H1 (cell line): ENCODE measurements around the gene HBEGF.

Experiments used
- ZNF274 ChIP-seq: IDR thresholded peaks from 2 replicates; pipeline ENCODE4 v1.7.0; 2012; ENCODE audit warnings: low read length, borderline replicate concordance; ENCODE audit errors: extremely low read depth
- TF ChIP-seq, protein P1 (sequence below): IDR thresholded peaks from 2 replicates; pipeline ENCODE4 v1.6.1; 2011; ENCODE audit warnings: low read length, improper control_type of control experiment
- TF ChIP-seq, protein P2 (sequence below), 3 experiments: IDR thresholded peaks; 1 replicate in 2 of 3; 2 replicates in 1 of 3; pipeline versions ENCODE4 v1.5.1 to v1.6.1; 2011; ENCODE audit warnings: low read length in 3 of 3, mild to moderate bottlenecking in 3 of 3, inconsistent platforms in 2 of 3, low read depth in 1 of 3, moderate library complexity in 1 of 3; ENCODE audit not compliant: insufficient read depth in 1 of 3; ENCODE audit errors: control extremely low read depth in 1 of 3

- TF ChIP-seq, protein P1, sequence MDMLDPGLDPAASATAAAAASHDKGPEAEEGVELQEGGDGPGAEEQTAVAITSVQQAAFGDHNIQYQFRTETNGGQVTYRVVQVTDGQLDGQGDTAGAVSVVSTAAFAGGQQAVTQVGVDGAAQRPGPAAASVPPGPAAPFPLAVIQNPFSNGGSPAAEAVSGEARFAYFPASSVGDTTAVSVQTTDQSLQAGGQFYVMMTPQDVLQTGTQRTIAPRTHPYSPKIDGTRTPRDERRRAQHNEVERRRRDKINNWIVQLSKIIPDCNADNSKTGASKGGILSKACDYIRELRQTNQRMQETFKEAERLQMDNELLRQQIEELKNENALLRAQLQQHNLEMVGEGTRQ, result no peak
- TF ChIP-seq, protein P2, sequence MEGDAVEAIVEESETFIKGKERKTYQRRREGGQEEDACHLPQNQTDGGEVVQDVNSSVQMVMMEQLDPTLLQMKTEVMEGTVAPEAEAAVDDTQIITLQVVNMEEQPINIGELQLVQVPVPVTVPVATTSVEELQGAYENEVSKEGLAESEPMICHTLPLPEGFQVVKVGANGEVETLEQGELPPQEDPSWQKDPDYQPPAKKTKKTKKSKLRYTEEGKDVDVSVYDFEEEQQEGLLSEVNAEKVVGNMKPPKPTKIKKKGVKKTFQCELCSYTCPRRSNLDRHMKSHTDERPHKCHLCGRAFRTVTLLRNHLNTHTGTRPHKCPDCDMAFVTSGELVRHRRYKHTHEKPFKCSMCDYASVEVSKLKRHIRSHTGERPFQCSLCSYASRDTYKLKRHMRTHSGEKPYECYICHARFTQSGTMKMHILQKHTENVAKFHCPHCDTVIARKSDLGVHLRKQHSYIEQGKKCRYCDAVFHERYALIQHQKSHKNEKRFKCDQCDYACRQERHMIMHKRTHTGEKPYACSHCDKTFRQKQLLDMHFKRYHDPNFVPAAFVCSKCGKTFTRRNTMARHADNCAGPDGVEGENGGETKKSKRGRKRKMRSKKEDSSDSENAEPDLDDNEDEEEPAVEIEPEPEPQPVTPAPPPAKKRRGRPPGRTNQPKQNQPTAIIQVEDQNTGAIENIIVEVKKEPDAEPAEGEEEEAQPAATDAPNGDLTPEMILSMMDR (IDR thresholded peaks at IDR 0.05; ENCODE audit: control extremely low read depth in 1 of 3, insufficient read depth in 1 of 3, low read depth in 1 of 3, low read length in 3 of 3), result no peak
- TF ChIP-seq ZNF274, result no peak
Observed at GRCh38 chr5:140312067-140312790, 34.2 kb downstream of the HBEGF start.
